ENCODE data around the gene KCNQ1. TPM values are rescaled to one million over a fixed set of nuclear protein-coding genes. Genes with fewer than 3 reads are reported as not detected.
A peak's percentile ranks its signal among the peaks of the same experiment; 100 is the strongest.

KCNQ1 gene
- total RNA-seq, 1 experiment from 2014 or later = not detected

- Histone ChIP-seq H3K9me3 (replicated peaks) (no peaks in the 10 kb centered on the region), H3K27ac (no peak overlapping the region), H3K4me3 (no peak overlapping the region), H3K4me1 (peaks cover 11% of the 10 kb centered on the region), H3K27me3 (no peaks in the 10 kb centered on the region), H3K36me3 (no peaks in the 10 kb centered on the region)
- DNase-seq = no peak
These were observed 329.6 kb downstream of the KCNQ1 start for GRCh38 chr11:2774173-2775082.

DNA sequence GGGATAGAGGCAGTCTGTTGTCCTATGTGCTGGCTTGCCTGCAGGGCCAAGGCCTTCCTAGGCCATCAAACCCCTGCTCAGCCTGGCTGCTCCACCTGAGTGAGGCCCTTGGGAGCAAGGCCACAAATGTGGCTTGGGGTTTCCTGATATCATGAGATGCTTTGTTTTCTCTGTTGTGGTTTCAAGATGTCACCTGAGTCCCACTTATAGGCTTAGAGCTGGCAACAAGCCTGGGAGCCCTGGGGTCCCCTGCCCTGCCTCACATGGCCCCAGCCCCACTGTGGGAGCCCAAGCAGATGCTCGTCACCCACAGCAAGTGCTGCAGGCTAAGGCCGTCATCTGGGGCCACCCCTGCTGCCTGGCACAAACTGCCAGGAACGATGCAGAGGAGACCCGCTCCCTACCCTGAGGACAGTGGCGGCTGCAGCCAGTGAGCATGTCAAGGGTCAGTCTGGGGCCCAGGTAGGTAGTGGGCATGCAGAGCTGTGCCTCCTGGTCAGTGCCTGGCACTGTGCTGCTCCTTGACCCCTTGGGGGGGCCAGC is 330.3 kb downstream of the KCNQ1 start:
- Histone ChIP-seq H3K27ac (no peak overlapping the region), H3K9me3 (replicated peaks) (no peaks in the 10 kb centered on the region), H3K36me3 (no peaks in the 10 kb centered on the region), H3K4me1 (peaks cover 11% of the 10 kb centered on the region), H3K4me3 (no peak overlapping the region), H3K27me3 (no peaks in the 10 kb centered on the region)
- DNase-seq = no peak

GRCh38 chr11:2775626-2776350 is 331.0 kb downstream of the KCNQ1 start:
- H3K27ac ChIP-seq = no peak overlapping the region
- no peaks in the 10 kb centered on the region for H3K9me3 ChIP-seq (replicated peaks)
- H3K36me3 ChIP-seq = no peaks in the 10 kb centered on the region
- H3K27me3 ChIP-seq = no peaks in the 10 kb centered on the region
- no peak overlapping the region for H3K4me3 ChIP-seq
- H3K4me1 ChIP-seq = peaks cover 11% of the 10 kb centered on the region
- DNase-seq = no peak

- Histone ChIP-seq H3K4me3 (no peak overlapping the region), H3K4me1 (peaks cover 11% of the 10 kb centered on the region), H3K36me3 (no peaks in the 10 kb centered on the region), H3K27me3 (no peaks in the 10 kb centered on the region), H3K9me3 (replicated peaks) (no peaks in the 10 kb centered on the region), H3K27ac (no peak overlapping the region)
- DNase-seq = no peak
These were observed 331.7 kb downstream of the KCNQ1 start for GRCh38 chr11:2776351-2777061.

DNA sequence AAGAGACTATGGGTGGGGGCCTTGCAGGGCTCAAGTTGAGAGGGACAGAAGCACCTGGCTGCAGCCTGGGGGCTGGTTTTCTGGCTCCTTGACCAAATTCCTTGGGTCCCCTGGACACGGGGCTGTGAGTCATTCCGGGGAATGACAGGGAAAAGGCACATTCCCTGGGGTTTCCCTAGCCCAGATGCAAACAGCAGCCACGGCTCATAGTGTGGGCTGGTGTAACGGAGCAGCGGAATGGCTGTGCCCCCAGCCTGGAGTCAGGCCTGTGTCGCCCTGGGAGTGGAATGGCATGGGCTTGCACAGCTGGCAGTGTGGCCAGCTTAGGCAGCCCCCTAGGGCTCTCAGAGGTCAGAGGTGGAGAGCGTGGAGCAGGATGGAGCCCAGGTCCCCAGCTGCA is 332.6 kb downstream of the KCNQ1 start:
- Histone ChIP-seq H3K36me3 (no peaks in the 10 kb centered on the region), H3K27ac (no peak overlapping the region), H3K4me3 (no peak overlapping the region), H3K4me1 (peaks cover 11% of the 10 kb centered on the region), H3K9me3 (replicated peaks) (no peaks in the 10 kb centered on the region), H3K27me3 (no peaks in the 10 kb centered on the region)
- DNase-seq = peak in 1 of 2 experiments; percentile 19

GRCh38 chr11:2777871-2778629 is 333.2 kb downstream of the KCNQ1 start:
- DNase-seq = no peak
- Histone ChIP-seq H3K27ac (no peak overlapping the region), H3K4me1 (peaks cover 11% of the 10 kb centered on the region), H3K4me3 (peak overlapping the region; percentile 10; the same call in 1 of the 2 replicates), H3K9me3 (replicated peaks) (0 out of 2 replicates have a peak, but pooled peaks cover under 1% of the 10 kb centered on the region), H3K36me3 (no peaks in the 10 kb centered on the region), H3K27me3 (no peaks in the 10 kb centered on the region)

- Histone ChIP-seq H3K36me3 (no peaks in the 10 kb centered on the region), H3K27me3 (no peaks in the 10 kb centered on the region), H3K4me1 (peaks cover 11% of the 10 kb centered on the region), H3K27ac (no peak overlapping the region), H3K4me3 (peak overlapping the region; percentile 10; the same call in 1 of the 2 replicates), H3K9me3 (replicated peaks) (0 out of 2 replicates have a peak, but pooled peaks cover 2% of the 10 kb centered on the region)
- DNase-seq = peak; percentile 44 to 63
These were observed 334.1 kb downstream of the KCNQ1 start for GRCh38 chr11:2778630-2779498.

GRCh38 chr11:2779499-2779980 is 334.7 kb downstream of the KCNQ1 start:
- peaks cover 11% of the 10 kb centered on the region for H3K4me1 ChIP-seq
- no peak overlapping the region for H3K27ac ChIP-seq
- no peaks in the 10 kb centered on the region for H3K36me3 ChIP-seq
- DNase-seq = no peak
- no peaks in the 10 kb centered on the region for H3K27me3 ChIP-seq
- H3K9me3 ChIP-seq (replicated peaks) = 0 out of 2 replicates have a peak, but pooled peaks cover 2% of the 10 kb centered on the region
- no peak overlapping the region for H3K4me3 ChIP-seq

GRCh38 chr11:2779981-2780849 is 335.4 kb downstream of the KCNQ1 start:
- Histone ChIP-seq H3K4me1 (peaks cover 11% of the 10 kb centered on the region), H3K36me3 (no peaks in the 10 kb centered on the region), H3K9me3 (replicated peaks) (0 out of 2 replicates have a peak, but pooled peaks cover 2% of the 10 kb centered on the region), H3K27me3 (no peaks in the 10 kb centered on the region), H3K27ac (no peak overlapping the region), H3K4me3 (no peak overlapping the region)
- peak in 1 of 2 experiments; percentile 27 for DNase-seq

- no peak for DNase-seq
- Histone ChIP-seq H3K27me3 (no peaks in the 10 kb centered on the region), H3K27ac (no peak overlapping the region), H3K4me3 (no peak overlapping the region), H3K4me1 (peaks cover 11% of the 10 kb centered on the region), H3K9me3 (replicated peaks) (0 out of 2 replicates have a peak, but pooled peaks cover 2% of the 10 kb centered on the region), H3K36me3 (no peaks in the 10 kb centered on the region)
These were observed 336.1 kb downstream of the KCNQ1 start for GRCh38 chr11:2780850-2781407.

DNA sequence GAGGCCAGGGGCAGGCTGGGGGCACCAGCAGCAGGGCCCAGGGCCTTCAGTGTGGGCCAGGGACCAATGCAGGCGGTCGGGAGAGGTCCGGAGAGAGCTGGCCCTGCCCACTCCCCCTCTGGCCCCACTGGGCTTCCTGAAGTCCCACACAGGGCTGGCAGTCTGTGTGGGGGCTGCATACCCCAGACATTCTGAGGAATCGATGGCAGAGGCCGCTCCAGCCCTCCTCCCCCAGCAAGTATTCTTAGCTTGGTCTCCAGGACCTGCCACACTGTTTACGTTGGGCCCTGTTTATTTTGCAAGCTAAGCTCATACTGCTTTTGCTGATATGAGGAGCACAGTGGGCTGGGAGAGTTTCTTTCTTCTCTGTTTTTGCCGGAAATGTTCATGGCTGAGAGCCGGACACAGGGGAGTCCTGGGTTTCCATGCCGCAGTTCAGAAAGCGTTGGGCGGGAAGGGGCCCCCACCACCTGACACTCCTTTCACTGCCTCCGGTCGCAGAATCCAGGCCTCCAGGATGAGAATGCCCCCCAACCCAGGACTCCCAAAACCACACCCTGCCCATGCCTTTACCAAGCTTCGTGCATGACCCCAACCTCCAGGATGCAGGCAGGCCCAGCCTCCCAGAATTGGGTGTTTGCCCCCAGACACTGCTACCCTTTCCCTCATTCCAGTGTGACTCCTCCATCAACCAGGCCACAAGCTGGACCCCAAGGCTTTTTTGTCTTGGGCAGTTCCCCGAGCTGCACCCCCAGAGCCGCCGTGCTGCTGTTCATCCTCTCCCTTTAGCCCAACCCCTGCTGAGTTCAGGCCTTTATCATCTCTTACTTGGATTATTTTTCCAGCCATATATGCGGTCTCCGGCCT is 336.8 kb downstream of the KCNQ1 start:
- Histone ChIP-seq H3K27ac (no peak overlapping the region), H3K4me3 (no peak overlapping the region), H3K9me3 (replicated peaks) (0 out of 2 replicates have a peak, but pooled peaks cover 5% of the 10 kb centered on the region), H3K27me3 (no peaks in the 10 kb centered on the region), H3K4me1 (peaks cover 11% of the 10 kb centered on the region), H3K36me3 (no peaks in the 10 kb centered on the region)
- DNase-seq = no peak
